ENCODE results near the gene ZP1.

The ZP1 gene

DNA sequence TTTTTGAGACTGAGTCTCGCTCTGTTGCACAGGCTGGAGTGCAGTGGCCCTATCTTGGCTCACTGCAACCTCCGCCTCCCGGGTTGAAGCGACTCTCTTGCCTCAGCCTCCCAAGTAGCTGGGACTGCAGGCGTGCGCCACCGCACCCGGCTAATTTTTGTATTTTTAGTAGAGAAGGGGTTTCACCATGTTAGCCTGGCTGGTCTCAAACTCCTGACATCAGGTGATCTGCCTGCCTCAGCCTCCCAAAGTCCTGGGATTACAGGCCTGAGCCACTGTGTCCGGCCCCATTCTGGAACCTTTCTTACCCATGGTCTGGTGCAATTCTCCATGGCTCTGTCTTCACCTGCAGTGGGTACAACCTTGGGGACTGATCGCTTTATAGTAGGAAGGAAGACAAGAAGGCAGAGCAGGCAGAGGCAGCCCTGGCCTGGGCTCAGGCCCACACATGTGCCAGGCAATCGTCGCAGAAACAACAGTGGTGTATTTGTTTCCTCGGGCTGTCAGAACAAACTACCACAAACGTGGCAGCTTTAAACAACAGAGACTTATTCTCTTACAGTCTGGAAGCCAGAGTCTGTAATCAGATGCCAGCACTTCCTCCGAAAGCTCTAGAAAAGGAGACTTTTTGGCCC is 7.6 kb upstream of the ZP1 start:
- DNase-seq, result no peak

DNA sequence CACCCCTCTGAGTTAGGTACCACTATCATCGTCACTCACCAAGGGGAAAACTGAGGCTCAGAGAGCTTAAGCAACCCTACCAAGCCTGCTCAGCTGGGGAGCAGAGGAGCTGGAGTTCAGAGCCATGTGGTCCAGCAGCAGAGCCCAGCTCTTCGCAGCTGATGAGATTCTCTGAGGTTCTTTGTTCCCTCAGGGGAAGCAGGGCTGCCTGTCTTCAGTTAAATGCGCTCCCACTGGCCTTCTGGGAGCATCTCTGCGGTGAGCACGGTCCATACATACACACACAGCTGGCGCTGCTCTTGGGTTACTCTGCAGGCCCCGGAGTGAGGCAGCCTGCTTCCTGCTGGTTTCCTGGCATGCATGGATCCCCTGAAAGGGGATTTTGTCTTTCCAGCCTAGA is 6.4 kb upstream of the ZP1 start:
- DNase-seq, result no peak

DNA sequence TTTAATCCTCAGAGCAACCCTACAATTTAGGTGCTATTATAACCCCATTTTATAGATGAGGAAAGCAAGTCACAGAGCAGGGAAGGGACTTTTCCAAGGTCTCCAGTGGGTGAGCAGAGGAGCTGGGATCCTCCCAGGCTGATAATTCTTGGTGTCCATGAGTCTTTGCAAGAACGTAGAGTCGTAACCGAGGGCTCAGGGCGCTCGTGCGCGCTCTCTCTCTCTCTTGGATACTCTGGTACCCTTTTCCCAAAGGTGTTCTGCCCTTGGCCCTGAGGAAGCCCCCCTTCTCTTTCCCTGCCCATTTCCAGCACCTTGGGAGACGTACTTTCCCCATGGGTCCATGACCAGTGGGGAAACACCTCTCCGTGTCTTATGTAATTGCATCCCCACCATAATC is 5.2 kb upstream of the ZP1 start:
- DNase-seq, result no peak

DNA sequence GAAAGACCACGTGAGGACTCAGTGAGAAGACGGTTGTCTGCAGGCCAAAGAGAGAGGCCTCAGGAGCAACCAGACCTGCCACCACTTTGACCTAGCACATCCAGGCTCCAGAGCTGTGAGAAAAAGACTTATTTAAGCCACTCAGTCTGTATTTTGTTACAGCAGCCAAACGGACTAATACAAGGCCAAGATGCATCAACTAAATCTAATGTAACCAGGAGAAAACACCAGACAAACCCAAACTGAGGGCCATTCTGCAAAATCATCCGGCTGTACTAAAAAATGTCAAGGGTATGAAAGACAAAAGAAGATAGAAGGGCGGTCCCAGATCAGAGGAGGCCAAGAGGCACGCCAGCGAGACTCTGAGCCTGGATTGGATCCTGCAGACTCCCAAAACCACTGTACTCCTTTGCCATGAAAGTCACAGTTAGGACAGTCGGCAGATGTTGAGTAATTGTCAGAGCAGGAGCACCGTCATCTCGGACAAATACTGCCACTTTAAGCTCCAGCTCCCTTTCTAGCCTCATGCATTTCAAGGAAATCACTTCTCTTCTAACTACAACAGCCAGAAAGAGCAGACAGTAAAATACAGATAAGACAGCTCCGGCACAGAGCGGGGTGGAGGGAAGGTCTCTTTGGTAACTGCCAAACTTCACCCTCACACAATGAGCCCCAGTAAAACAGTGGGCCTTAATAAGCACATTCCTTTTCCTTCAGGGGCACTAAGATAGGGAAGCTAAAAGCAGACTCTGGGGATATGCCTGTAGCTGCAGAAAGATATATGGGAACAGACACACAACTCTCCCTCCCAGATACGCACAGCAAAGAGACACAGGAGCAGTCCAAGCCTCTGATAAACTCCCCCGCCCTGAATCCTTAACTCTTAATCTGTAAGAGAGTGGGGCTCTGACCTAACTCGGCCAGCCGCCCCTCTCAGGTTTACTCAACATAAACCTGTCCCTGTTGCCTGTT is 3.5 kb upstream of the ZP1 start:
- DNase-seq, result no peak

DNA sequence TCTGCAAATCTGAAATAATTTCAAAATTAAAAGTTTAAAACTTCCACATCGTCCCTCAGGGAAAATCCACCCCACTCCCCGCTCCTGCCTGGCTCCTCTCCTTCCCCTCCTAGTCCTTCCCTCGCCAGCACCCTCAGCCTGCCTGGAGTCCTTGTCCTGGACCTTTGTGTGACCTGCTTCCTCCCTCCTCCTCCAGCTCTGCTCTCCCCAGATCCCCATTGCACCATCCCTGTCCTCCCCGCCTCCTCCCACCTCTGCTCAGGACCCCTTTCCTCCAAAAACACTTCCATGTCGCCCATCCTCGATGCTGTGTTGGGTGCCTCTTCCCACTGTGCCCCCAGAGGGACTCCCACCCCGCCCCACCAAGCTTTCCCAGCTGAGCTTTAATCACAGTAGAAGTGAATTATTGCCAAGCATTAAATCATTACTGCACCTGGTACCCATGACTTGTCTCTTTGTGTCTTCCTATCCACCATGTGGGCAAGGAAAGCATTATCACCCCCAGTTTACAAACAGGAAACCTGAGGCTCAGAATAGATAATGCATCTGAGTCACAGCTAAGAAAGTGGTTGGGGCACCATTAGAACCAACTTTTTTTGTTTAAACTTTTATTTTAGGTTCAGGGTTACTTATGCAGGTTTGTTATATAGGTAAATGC is 2.4 kb upstream of the ZP1 start:
- no peak for DNase-seq

DNA sequence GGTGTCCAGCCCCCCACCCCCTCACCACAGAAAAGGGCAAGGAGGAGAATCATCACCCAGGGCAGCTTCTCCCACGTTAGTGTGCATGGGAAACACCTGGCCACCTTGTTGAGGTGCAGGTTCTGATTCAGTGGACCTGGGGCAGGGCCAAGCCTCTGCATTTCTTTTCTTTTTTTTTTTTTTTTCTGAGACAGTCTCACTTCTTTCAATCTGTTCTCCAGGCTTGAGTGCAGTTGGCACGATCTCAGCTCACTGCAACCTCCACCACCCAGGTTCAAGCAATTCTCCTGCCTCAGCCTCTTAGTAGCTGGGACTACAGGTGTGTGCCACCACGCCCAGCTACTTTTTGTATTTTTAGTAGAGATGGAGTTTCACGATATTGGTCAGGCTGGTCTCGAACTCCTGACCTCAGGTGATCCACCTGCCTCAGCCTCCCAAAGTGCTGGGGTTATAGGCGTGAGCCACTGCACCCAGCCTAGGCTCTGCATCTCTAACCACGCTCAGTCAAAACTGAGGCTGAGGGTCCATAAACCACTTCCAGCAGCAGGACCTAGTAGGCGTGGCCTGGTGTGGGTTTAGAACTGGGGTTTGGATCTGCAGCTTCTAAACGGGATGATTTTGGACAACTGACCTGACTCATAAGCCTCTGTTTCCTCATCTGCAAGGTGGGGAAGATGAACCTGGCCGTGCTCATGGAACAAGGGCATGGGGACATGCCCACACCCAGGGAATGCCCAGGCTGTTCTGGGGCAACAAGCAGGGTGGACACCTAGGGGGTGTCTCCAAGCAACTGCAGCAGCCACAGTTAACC is 734 bp downstream of the ZP1 start:
- no peak for DNase-seq

DNA sequence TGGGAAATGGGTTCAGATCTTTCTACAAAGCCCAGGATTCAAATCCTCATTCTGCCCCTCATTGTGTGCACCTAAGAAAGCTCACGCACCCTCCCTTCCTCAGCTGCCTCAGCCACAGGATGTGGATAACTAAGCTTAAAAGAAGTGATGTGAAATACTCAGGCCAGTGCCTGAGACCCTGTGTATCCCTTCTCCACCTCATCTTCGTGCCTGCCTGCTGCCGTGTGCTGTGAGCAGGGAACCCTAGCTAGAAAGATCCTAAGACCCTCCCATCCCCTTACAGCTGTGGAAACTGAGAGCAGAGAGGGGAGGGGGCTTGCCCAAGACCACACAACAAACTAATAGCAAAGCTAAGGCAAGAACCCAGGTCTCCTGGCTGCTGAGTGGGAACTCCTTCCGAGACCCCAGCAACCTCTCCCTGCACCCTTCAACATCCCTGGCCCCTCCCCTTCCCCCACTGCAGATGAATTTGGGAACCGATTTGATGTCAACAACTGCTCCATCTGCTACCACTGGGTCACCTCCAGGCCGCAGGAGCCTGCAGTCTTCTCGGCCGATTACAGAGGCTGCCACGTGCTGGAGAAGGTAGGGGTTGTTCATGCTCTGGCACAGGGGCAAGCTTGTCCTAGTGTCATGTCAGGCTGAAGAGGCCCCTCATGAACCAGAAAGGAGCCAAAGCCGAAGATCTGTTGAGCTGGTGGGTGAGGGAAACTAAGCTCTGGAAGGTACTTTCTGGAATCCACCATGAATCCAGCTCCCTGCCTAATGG is 1.5 kb downstream of the ZP1 start:
- no peak for DNase-seq

DNA sequence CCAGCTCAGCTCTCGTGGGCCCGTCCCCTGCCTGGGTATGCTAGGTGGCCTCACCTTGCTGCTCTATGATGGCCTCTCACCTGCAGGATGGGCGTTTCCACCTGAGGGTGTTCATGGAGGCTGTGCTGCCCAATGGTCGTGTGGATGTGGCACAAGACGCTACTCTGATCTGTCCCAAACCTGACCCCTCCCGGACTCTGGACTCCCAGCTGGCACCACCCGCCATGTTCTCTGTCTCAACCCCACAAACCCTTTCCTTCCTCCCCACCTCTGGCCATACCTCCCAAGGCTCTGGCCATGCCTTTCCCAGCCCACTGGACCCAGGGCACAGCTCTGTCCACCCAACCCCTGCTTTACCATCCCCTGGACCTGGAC is 2.1 kb downstream of the ZP1 start:
- no peak for DNase-seq

DNA sequence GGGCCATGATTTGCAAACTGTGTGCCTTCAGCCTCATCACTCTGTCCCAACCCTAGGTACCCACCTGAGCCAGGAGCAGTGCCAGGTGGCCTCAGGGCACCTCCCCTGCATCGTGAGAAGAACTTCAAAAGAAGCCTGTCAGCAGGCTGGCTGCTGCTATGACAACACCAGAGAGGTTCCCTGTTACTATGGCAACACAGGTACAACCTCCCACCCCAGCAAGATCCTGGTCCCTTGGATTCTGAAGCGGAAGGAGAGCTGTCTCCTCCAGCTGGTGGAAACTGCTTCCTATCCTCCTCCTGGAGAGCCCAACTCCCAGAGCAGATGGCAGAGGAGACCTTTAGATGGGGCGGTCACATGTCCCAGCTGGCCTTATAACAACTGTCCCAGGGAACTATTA is 2.9 kb downstream of the ZP1 start:
- no peak for DNase-seq

DNA sequence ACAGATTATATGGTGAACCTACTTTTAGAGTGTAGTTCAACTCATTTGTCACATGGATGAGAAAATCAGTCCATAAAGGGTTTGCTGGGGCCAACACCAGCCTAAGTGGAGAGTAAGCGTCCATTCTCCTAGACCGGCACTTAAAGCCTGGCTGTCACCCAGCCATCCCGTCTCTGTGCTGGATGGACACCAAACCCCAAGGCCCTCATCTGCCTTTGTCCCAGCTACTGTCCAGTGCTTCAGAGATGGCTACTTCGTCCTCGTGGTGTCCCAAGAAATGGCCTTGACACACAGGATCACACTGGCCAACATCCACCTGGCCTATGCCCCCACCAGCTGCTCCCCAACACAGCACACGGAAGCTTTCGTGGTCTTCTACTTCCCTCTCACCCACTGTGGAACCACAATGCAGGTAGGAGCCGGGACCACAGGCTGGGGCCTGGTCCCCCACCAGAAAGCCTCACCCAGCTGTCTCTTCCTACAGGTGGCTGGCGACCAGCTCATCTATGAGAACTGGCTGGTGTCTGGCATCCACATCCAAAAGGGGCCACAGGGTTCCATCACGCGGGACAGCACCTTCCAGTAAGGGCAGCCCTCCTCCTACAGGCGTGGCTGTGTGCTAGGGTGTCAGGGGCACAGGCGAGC is 3.5 kb downstream of the ZP1 start:
- no peak for DNase-seq

DNA sequence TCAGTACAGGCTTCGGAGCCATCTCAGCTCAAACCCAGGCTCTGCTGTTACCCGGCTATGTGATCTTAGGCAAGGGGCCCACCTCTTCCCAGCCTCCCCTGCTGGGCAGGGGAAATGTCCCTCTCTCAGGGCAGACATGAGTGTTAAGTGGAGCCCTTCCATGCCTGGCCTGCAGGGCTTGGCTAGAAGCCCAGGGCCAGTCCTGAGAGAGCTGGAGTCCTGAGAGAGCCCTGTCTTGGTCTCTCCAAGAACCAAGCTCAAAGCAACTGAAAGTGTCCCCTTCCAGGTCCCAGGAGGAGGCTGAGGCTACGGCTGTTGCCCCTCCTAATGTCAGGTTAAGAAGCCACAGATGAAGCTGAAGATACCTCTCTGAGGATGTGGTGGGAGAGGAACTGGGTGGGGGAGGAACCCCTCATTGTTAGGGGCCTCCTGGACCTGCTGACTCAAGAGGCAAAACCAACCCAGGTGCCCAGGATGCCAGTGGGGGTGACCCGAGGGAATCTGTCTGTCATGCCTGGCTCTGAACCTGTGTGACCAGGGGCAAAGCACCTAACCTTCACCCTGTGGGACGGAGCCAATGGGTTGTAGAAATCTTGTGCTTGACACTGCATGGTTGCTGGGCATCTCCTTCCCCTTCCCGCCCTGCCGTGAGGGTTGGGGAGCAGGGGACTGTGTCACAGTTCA is 4.2 kb downstream of the ZP1 start:
- no peak for DNase-seq

DNA sequence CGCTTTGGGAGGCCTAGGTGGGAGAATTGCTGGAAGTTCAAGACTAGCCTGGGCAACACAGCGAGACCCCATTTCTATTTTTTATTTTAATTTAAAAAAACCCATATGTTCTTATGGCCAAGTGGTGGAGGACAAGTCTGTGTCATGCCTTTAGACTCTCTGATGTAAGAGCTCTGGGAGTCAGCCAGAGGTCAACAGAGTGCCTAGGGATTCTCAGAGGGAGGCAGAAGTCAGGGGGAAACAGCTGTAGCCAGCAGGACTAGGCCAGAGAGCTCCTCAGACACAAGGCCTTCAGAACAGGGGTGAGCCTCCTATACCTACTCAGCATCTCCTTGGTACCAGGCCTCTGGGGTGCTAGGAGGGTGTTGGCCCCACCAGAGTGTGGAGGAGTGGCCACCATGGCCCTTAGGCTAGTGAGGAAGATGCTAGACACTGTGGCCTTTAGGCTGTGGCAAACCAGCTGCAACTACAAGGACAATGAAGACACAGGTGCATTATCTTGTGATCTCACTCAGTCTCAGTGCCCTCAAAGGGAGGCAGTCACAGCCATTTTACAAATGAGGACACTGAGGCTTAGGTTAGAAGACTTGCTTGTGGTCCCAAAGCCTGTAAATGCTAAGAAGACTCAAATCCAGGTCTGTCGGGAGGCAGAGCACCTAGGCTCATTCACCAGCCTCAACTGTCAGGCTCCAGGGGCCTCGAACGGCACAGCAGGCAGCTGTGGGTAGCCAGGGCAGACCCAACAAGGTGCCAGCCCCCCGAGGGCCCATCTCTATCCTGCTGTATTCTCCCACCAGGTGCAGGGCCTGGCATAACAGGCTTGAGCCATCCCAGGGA is 5.0 kb downstream of the ZP1 start:
- no peak for DNase-seq

DNA sequence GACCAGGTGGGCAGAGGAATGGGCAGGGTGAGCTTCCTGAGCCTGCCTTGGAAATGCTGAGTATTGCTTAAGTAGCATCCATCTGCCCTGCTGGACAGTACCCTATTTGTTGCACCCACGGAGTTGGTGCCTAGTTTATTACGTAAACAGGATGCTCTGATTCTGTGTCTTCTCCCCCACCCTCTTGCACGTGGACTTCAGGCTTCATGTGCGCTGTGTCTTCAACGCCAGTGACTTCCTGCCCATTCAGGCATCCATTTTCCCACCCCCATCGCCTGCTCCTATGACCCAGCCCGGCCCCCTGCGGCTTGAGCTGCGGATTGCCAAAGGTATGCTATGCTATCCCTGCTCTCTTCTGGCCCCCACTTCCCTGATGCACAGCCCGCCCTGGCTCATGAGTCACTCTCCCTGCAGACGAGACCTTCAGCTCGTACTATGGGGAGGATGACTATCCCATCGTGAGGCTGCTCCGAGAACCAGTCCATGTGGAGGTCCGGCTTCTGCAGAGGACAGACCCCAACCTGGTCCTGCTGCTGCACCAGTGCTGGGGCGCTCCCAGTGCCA is 5.7 kb downstream of the ZP1 start:
- no peak for DNase-seq

DNA sequence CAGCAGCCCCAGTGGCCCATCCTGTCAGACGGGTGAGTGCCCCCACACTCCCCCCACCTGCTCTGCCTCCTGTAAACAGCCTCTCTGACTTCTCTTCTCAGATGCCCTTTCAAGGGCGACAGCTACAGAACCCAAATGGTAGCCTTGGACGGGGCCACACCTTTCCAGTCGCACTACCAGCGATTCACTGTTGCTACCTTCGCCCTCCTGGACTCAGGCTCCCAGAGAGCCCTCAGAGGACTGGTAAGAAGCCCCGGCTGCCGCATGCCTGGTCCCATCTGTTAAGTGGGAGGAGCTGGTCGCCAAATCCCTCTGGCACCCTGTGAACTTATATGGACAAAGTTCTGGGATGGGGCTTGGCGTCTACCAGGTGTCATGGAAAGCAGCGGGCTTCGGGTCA is 6.2 kb downstream of the ZP1 start:
- no peak for DNase-seq

DNA sequence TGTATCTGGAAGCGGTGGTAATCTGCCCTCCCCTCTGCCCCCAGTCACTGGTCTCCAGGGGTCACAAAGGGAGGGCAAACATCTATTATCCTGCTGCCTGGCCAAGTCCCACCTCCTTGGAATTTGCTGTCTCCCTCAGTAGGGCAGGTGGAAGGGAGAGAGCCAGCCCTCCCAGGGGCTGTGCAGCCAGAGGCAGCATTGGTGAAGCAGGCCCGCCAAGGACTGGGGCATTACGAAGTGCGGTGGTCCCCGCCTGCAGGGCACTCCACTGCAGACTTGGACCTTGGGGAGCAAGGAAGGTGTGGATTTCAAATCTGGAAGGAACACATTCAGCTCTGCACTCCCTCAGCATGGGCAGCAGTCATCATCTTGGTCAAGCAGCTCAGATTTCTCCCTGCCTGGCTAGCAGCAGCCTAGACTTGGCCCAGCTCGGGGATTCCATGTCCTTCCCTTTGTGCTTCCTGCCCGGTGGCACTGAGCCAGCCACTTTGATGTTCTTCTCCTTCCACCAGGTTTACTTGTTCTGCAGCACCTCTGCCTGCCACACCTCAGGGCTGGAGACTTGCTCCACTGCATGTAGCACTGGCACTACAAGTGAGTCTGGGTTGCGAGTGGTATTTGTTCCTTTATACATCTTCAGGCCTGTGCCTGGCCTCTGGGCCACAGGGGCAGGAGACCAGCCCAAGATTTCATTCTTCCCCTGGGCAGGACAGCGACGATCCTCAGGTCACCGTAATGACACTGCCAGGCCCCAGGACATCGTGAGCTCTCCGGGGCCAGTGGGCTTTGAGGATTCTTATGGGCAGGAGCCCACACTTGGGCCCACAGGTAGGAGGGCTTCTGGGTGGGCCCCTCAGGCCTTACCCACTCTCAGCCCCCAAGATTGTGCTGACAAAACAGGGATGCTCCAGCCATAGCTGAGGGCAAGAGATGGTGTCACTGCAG is 7.4 kb downstream of the ZP1 start:
- no peak for DNase-seq

DNA sequence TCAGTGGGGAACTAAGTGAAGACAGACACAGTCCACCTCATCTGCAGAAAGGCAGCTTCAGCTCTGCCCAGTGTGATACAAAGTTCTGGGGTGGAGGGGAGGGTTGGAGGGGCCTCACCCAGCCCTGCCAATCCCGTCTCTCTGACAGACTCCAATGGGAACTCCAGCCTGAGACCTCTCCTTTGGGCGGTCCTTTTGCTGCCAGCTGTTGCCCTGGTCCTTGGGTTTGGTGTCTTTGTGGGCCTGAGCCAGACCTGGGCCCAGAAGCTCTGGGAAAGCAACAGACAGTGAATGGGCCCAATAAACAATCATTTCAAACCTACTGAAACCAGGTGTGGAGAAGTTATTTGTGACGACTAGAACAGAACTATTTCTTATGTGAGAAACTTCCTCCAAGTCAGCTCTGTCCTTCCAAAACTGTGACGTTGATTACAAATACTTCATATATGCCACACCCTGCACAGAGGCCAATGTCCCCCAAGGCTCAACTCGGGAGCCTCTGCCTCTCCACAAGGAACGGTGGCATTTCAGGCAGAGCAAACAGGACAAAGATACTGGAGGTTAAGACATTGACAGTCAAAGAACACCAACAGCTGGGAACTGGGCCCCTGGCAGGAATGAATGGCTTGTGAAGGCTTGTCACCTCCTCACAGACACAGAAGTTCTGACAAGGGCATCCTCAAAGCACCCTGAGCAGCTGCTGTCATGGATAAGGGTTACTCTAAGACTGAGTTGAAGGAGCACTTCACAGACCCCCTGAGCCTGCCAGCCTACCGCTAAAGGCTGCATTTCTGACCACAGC is 8.2 kb downstream of the ZP1 start:
- no peak for DNase-seq

DNA sequence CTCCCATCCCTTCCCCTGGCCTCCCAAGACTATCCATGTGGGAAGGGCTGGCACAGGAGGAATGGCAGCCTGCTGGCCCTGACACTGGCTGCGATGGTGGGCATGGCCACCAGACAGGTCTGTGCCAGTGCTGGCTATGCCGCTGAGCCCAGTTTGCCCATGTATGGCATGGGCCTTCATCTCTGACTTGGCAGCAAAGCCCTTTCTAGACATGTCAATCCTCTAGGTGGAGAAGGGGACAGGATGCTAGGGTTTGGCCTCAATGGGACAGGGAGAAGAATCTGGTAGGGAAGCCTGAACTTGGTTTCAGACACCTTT is 8.8 kb downstream of the ZP1 start:
- no peak for DNase-seq

Measured in CD4-positive, alpha-beta T cell treated with Interleukin-17A for 4 hours (primary cell).